Neuronal stem cell (in vitro differentiated cells): ENCODE data around the gene ELOVL6.

ENCODE experiments used
- DNase-seq: peaks from one replicate; pipeline ENCODE4 v3.0.0-alpha.2; 2013; ENCODE audit warnings: low spot score
- H2AFZ ChIP-seq: one replicate; pipeline ENCODE4 v1.6.1; 2013; ENCODE audit warnings: mild to moderate bottlenecking, low read length, inconsistent platforms
- H2AK5ac ChIP-seq: 2 replicates; pipeline ENCODE4 v1.6.1; 2013; ENCODE audit warnings: low read depth, mild to moderate bottlenecking, inconsistent platforms, low read length, moderate library complexity, mixed read lengths
- H2BK120ac ChIP-seq: 2 replicates; pipeline ENCODE4 v1.6.1; 2013; ENCODE audit warnings: low read depth, mild to moderate bottlenecking, inconsistent platforms, low read length, moderate library complexity, mixed read lengths
- H2BK12ac ChIP-seq: one replicate; pipeline ENCODE4 v1.6.1; 2013; ENCODE audit warnings: low read length, inconsistent platforms
- H2BK15ac ChIP-seq: 2 replicates; pipeline ENCODE4 v1.6.1; 2013; ENCODE audit warnings: mild to moderate bottlenecking, low read length, inconsistent platforms, mixed read lengths
- H2BK5ac ChIP-seq: one replicate; pipeline ENCODE4 v1.6.1; 2013; ENCODE audit warnings: inconsistent platforms, mild to moderate bottlenecking, low read length, moderate library complexity
- H3K14ac ChIP-seq: one replicate; pipeline ENCODE4 v1.6.1; 2013; ENCODE audit warnings: low read length, inconsistent platforms
- H3K18ac ChIP-seq: 2 replicates; pipeline ENCODE4 v1.6.1; 2013; ENCODE audit warnings: low read length, inconsistent platforms
- H3K23ac ChIP-seq: 2 replicates; pipeline ENCODE4 v1.6.1; 2013; ENCODE audit warnings: low read depth, mild to moderate bottlenecking, mixed read lengths, low read length, inconsistent platforms; ENCODE audit not compliant: poor library complexity
- H3K27ac ChIP-seq: replicated peaks from 3 replicates; pipeline ENCODE4 v1.5.1; 2013; ENCODE audit warnings: low read length, inconsistent platforms
- H3K27me3 ChIP-seq, 3 experiments: 2 replicates each; pipeline ENCODE4 v1.6.1; 2013; ENCODE audit warnings: low read length in 3 of 3, mild to moderate bottlenecking in 2 of 3, inconsistent platforms in 1 of 3, low read depth in 1 of 3, mixed read lengths in 1 of 3, moderate library complexity in 1 of 3; ENCODE audit not compliant: control insufficient read depth in 3 of 3, insufficient read depth in 3 of 3
- H3K36me3 ChIP-seq, 2 donors: replicated peaks in 1 of 2; 2 replicates each; pipeline ENCODE4 v1.6.1; 2013; ENCODE audit warnings: low read length in 2 of 2; ENCODE audit not compliant: control insufficient read depth in 2 of 2, insufficient read depth in 2 of 2
- H3K4ac ChIP-seq: 2 replicates; pipeline ENCODE4 v1.6.1; 2013; ENCODE audit warnings: inconsistent platforms, mild to moderate bottlenecking, low read length, moderate library complexity
- H3K4me1 ChIP-seq, 2 donors: 1 replicate in 1 of 2; 2 replicates in 1 of 2; pipeline ENCODE4 v1.6.1; 2013; ENCODE audit warnings: low read length in 2 of 2, low read depth in 1 of 2; ENCODE audit not compliant: control insufficient read depth in 2 of 2, insufficient read depth in 1 of 2
- H3K4me2 ChIP-seq: one replicate; pipeline ENCODE4 v1.6.1; 2013; ENCODE audit warnings: mild to moderate bottlenecking, low read length, inconsistent platforms; ENCODE audit not compliant: insufficient read depth, poor library complexity, severe bottlenecking
- H3K4me3 ChIP-seq, 2 donors: 2 replicates each; pipeline ENCODE4 v1.5.1; 2013; ENCODE audit warnings: low read length in 2 of 2, mild to moderate bottlenecking in 2 of 2, inconsistent platforms in 1 of 2, moderate library complexity in 1 of 2
- H3K79me1 ChIP-seq: one replicate; pipeline ENCODE4 v1.6.1; 2013; ENCODE audit warnings: low read depth, mild to moderate bottlenecking, inconsistent platforms, low read length, moderate library complexity
- H3K9ac ChIP-seq: one replicate; pipeline ENCODE4 v1.6.1; 2013; ENCODE audit warnings: mild to moderate bottlenecking, low read depth, low read length, inconsistent platforms; ENCODE audit not compliant: poor library complexity
- H3K9me3 ChIP-seq, 2 donors: replicated peaks in 1 of 2; 2 replicates each; pipeline versions ENCODE3 to v1.6.1; 2013; ENCODE audit warnings: low read length in 2 of 2, mild to moderate bottlenecking in 2 of 2, inconsistent platforms in 1 of 2, low read depth in 1 of 2, mixed read lengths in 1 of 2, moderate library complexity in 1 of 2; ENCODE audit not compliant: control insufficient read depth in 2 of 2, insufficient read depth in 1 of 2
- H4K8ac ChIP-seq: one replicate; pipeline ENCODE4 v1.6.1; 2013; ENCODE audit warnings: low read depth, mild to moderate bottlenecking, inconsistent platforms, low read length, moderate library complexity
- H4K91ac ChIP-seq: one replicate; pipeline ENCODE4 v1.6.1; 2013; ENCODE audit warnings: low read length, low read depth, mild to moderate bottlenecking, inconsistent platforms; ENCODE audit not compliant: poor library complexity
- WGBS, 2 donors: extraction: QIAGEN DNeasy Blood & Tissue Kit; methylation state at CpG; one replicate each; pipeline ENCODE4 v1.1.7; 2013; ENCODE audit warnings: missing lambda C conversion rate in 2 of 2, mixed read lengths in 1 of 2; ENCODE audit not compliant: insufficient read length in 2 of 2, insufficient replicate concordance in 1 of 2; ENCODE audit errors: extremely low coverage in 2 of 2; 5-methylcytosine and 5-hydroxymethylcytosine counted together

ELOVL6 gene

GRCh38 chr4:110171971-110172370, 26.4 kb downstream of the ELOVL6 start:
- Histone ChIP-seq H2BK15ac (no peak overlapping the region), H4K91ac (no peak overlapping the region), H3K4ac (no peak overlapping the region), H3K18ac (no peak overlapping the region), H3K79me1 (peaks cover 2% of the 10 kb centered on the region), H3K4me2 (no peak overlapping the region), H2BK5ac (no peak overlapping the region), H3K14ac (no peak overlapping the region), H3K23ac (no peak overlapping the region), H2BK120ac (no peak overlapping the region), H2AFZ (no peak overlapping the region), H2BK12ac (no peak overlapping the region), H3K27ac (no peak overlapping the region), H2AK5ac (no peak overlapping the region), H3K9ac (no peak overlapping the region), H4K8ac (no peak overlapping the region), H3K27me3 (no peaks in the 10 kb centered on the region), H3K36me3 (peaks cover 14 to 92% of the 10 kb centered on the region in 2 donors), H3K9me3 (peaks cover 0 to 3% of the 10 kb centered on the region in 2 donors), H3K4me3 (no peak overlapping the region), H3K4me1 (no peaks in the 10 kb centered on the region)
- whole genome bisulfite sequencing, 2 donors = no CpG with 5 or more reads among the region's 1 CpG
- DNase-seq = no peak

DNA sequence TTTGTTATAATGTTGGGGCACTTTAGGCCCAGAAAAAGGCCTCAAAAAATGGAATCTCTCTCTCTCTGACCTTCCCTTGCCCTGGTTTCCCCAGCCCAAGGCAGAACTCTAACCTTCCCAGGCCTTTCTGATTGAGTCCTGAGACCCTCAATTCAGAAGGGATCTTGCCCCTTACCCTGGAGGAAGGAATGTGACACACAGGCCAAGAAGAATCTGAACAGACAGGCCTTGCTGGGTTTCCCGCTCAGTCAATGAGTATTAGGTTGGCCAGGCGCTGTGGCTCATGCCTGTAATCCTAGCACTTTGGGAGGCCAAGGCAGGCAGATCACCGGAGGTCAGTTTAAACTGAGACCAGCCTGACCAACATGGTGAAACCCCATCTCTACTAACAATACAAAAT, 27.6 kb downstream of the ELOVL6 start:
- peaks cover 12 to 94% of the 10 kb centered on the region in 2 donors for H3K36me3 ChIP-seq
- no peak for DNase-seq
- no CpG with 5 or more reads among the region's 3 CpGs for WGBS, 2 donors
- H3K4me2 ChIP-seq = no peak overlapping the region
- H2BK12ac ChIP-seq = no peak overlapping the region
- no peak overlapping the region for H2BK15ac ChIP-seq
- peaks cover 0 to 3% of the 10 kb centered on the region in 2 donors for H3K9me3 ChIP-seq
- peak overlapping the region; percentile 21 for H3K14ac ChIP-seq
- H3K9ac ChIP-seq = no peak overlapping the region
- peaks cover 0 to 2% of the 10 kb centered on the region in 2 donors for H3K4me1 ChIP-seq
- H2AFZ ChIP-seq = no peak overlapping the region
- H3K23ac ChIP-seq = no peak overlapping the region
- no peak overlapping the region for H3K27ac ChIP-seq
- no peak overlapping the region for H3K18ac ChIP-seq
- H3K4ac ChIP-seq = no peak overlapping the region
- no peak overlapping the region for H2AK5ac ChIP-seq
- no peak overlapping the region for H3K4me3 ChIP-seq
- no peak overlapping the region for H4K8ac ChIP-seq
- no peaks in the 10 kb centered on the region for H3K27me3 ChIP-seq
- H4K91ac ChIP-seq = no peak overlapping the region
- peaks cover 2% of the 10 kb centered on the region for H3K79me1 ChIP-seq
- no peak overlapping the region for H2BK120ac ChIP-seq
- H2BK5ac ChIP-seq = no peak overlapping the region

DNA sequence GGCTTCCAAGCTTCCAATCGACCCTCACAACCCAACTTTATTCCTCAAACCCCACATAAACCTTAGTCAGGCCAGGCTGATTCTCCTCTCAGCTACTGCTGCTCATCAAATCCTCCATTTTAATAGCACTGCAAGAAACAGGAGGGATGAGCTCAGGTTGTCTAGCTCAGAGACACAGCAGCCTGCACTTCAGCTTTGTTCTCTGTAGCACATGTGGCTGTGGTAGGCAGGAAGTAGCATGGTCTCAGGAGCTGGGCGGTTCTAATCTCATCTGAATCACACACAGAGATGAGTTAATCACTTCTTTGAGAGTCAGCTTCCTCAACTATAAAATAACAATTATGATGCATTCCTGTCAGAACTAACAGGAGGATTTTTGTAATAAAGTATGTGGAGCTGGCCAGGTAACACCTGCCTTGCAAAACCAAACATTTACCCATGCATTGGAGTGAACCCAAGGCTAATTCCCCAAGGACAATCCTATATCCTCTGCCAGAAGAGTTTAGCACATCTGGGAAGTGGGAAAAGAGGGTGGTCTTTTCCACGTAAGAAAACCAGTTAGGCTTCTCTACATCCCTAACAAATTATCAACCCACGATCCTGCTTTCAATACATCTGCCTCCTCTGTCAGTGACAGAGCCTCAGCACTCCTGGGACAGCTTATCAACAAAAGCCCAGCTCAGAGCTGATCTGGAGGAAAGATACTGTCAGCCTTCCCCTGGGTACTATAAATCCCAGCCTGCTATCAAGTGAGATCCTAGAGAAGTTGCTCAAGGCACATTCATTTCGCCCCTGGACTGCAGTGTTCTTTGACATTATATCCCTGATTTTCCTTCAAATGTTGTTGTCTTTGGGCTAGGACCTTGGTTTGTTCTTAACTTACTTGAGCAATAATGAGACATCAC, 32.8 kb downstream of the ELOVL6 start:
- no peak overlapping the region for H3K27ac ChIP-seq
- WGBS, 2 donors = no CpG with 5 or more reads among the region's 5 CpGs
- no peak for DNase-seq

DNA sequence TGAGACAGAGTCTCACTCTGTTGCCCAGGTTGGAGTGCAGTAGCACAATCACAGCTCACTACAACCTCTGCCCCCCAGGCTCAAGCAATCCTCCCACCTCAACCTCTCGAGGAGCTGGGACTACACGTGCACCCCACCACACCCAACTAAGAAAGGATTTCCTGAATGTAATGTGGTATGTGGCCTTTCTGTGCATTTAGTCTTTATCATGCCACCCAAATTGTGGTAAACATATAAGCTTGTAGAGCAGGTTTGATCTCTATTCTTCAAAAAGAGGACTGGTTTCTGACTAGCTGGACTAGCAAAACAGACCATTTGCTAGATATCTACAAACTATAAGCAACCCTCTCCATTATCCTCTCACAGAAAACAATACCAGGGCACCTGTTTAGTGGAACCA, 33.6 kb downstream of the ELOVL6 start:
- H3K79me1 ChIP-seq = peaks cover 3% of the 10 kb centered on the region
- no peak overlapping the region for H3K27ac ChIP-seq
- H3K18ac ChIP-seq = no peak overlapping the region
- H3K27me3 ChIP-seq = no peaks in the 10 kb centered on the region
- no peaks in the 10 kb centered on the region for H3K9me3 ChIP-seq
- no peak overlapping the region for H3K4me3 ChIP-seq
- WGBS, 2 donors = no CpG with 5 or more reads among the region's 2 CpGs
- no peak overlapping the region for H4K91ac ChIP-seq
- H2BK120ac ChIP-seq = no peak overlapping the region
- no peak overlapping the region for H2BK15ac ChIP-seq
- H2BK5ac ChIP-seq = no peak overlapping the region
- no peak overlapping the region for H4K8ac ChIP-seq
- no peak overlapping the region for H3K23ac ChIP-seq
- H3K36me3 ChIP-seq = peaks cover 9 to 96% of the 10 kb centered on the region in 2 donors
- H3K14ac ChIP-seq = no peak overlapping the region
- no peak overlapping the region for H3K9ac ChIP-seq
- no peak overlapping the region for H2BK12ac ChIP-seq
- H3K4ac ChIP-seq = no peak overlapping the region
- H3K4me1 ChIP-seq = peaks cover 0 to 4% of the 10 kb centered on the region in 2 donors
- no peak overlapping the region for H3K4me2 ChIP-seq
- DNase-seq = no peak
- H2AFZ ChIP-seq = no peak overlapping the region
- no peak overlapping the region for H2AK5ac ChIP-seq

More for the DNA sequence above, 32.8 kb downstream of the ELOVL6 start:
- no peak overlapping the region for H2BK120ac ChIP-seq
- H4K91ac ChIP-seq = no peak overlapping the region
- H3K4me1 ChIP-seq = peaks cover 0 to 4% of the 10 kb centered on the region in 2 donors
- H3K23ac ChIP-seq = no peak overlapping the region
- no peak overlapping the region for H2BK5ac ChIP-seq
- H3K4me3 ChIP-seq = no peak overlapping the region
- H2BK12ac ChIP-seq = no peak overlapping the region
- no peak overlapping the region for H2BK15ac ChIP-seq
- H2AK5ac ChIP-seq = no peak overlapping the region
- no peak overlapping the region for H2AFZ ChIP-seq
- no peak overlapping the region for H3K9ac ChIP-seq
- H3K36me3 ChIP-seq = peaks cover 10 to 97% of the 10 kb centered on the region in 2 donors
- no peak overlapping the region for H3K14ac ChIP-seq
- no peaks in the 10 kb centered on the region for H3K27me3 ChIP-seq
- no peak overlapping the region for H3K4ac ChIP-seq
- H3K9me3 ChIP-seq = no peaks in the 10 kb centered on the region
- no peak overlapping the region for H3K18ac ChIP-seq
- H3K79me1 ChIP-seq = peaks cover 3% of the 10 kb centered on the region
- H4K8ac ChIP-seq = no peak overlapping the region
- H3K4me2 ChIP-seq = no peak overlapping the region
